PC-9 (cell line): ENCODE data around the gene UBE2D3.

Source experiments
- EZH2 ChIP-seq: fragments of 200-600 bp; sonication (generic); IDR thresholded peaks from 2 replicates; pipeline ENCODE4 v1.8.0; 2017; ENCODE audit warnings: antibody characterized with exemption, low read depth
- TF ChIP-seq, protein P1 (sequence below): fragments of 200-600 bp; sonication (generic); conservative IDR thresholded peaks from 2 replicates; pipeline ENCODE4 v1.6.1; 2017; ENCODE audit warnings: mixed run types, antibody characterized with exemption, mild to moderate bottlenecking, moderate library complexity

DNA sequence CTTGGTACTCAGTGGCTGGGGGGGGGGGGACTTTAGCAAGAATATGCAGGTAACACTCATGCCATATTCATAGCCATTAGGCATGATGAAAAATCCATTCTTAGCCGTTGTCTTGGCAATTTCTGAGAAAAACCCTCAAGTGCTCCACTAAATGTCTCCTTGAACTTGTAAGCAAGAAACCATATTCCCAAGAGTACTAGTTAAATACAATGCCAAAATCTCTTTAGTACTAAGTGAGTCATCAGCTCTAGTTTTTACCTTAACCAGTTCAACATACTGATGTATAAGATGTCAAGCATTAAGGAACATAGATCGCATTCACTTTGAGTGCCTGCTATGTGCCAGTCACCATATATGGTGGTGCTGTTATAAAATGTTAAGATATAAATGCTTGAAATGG lies 27.5 kb downstream of the UBE2D3 start:
- TF ChIP-seq, protein P1, sequence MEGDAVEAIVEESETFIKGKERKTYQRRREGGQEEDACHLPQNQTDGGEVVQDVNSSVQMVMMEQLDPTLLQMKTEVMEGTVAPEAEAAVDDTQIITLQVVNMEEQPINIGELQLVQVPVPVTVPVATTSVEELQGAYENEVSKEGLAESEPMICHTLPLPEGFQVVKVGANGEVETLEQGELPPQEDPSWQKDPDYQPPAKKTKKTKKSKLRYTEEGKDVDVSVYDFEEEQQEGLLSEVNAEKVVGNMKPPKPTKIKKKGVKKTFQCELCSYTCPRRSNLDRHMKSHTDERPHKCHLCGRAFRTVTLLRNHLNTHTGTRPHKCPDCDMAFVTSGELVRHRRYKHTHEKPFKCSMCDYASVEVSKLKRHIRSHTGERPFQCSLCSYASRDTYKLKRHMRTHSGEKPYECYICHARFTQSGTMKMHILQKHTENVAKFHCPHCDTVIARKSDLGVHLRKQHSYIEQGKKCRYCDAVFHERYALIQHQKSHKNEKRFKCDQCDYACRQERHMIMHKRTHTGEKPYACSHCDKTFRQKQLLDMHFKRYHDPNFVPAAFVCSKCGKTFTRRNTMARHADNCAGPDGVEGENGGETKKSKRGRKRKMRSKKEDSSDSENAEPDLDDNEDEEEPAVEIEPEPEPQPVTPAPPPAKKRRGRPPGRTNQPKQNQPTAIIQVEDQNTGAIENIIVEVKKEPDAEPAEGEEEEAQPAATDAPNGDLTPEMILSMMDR: no peak
- TF ChIP-seq EZH2: no peak
